Motor neuron (in vitro differentiated cells): ENCODE results near the gene DCLRE1A. TPM values are rescaled to one million over a fixed set of nuclear protein-coding genes. Genes with fewer than 3 reads are reported as not detected.

ENCODE experiments used
- ATAC-seq, 8 experiments: fragments of 200-7000 bp; cut with Tn5 transposase; replicated peaks in 6 of 8; 2 replicates each; pipeline ENCODE4 v1.8.0; 2021; ENCODE audit warnings: mild to moderate bottlenecking in 8 of 8, moderate library complexity in 8 of 8
- H3K27ac ChIP-seq, 2 donors: fragments of 250-450 bp; sonication (Bioruptor Pico); 2 replicates each; pipeline ENCODE4 v1.9.0; 2021; ENCODE audit warnings: antibody characterized with exemption in 2 of 2, mild to moderate bottlenecking in 2 of 2, moderate library complexity in 1 of 2
- H3K4me1 ChIP-seq, 2 donors: fragments of 250-450 bp; sonication (Bioruptor Pico); replicated peaks in 1 of 2; 2 replicates each; pipeline ENCODE4 v1.6.1; 2021; ENCODE audit warnings: antibody characterized with exemption in 2 of 2, mild to moderate bottlenecking in 2 of 2, moderate library complexity in 1 of 2
- H3K4me3 ChIP-seq, 5 donors: fragments of 250-450 bp; sonication (Bioruptor Pico); 2 replicates each; pipeline ENCODE4 v1.9.0; 2021; ENCODE audit warnings: antibody characterized with exemption in 5 of 5, mild to moderate bottlenecking in 5 of 5, moderate library complexity in 4 of 5
- WGBS, 10 experiments: fragments of 450-650 bp; shearing (Covaris generic); methylation state at CpG; one replicate each; pipeline ENCODE4 v1.0.0; 2022; 5-methylcytosine and 5-hydroxymethylcytosine counted together
- in situ Hi-C, 9 experiments: fragments of 400-800 bp; cut with MboI; loops; one replicate each; pipeline ENCODE4 v1.15.0; 2021; ENCODE audit warnings: low sequenced_read_pairs in 9 of 9, low pct_unique_long_range_greater_than_20kb in 2 of 9; ENCODE audit not compliant: unreplicated experiment in 9 of 9
- total RNA-seq, 8 experiments: library from RNA; unstranded; fragments of 300-600 nt; gene quantifications; 2 replicates each; pipeline versions ENCODE4 v1.2.3 to v1.2.4, GENCODE V29; 2022

Gene DCLRE1A
- total RNA-seq = 10 to 100 TPM in 5 of 8 experiments, 1 to 10 TPM in 3; 5.9 to 11.8 (median 10.0) TPM

GRCh38 chr10:113854013-113854760 is at the start of gene DCLRE1A, which contains the start of gene NHLRC2:
Gene DCLRE1A, minus strand, starts transcription at chr10:113854082. Its CDS starts 900 bp downstream, at chr10:113853182.
Gene NHLRC2, plus strand, starts transcription at chr10:113854661. Its CDS starts 212 bp downstream, at chr10:113854873.
- 0 to 1% (median 0%) methylated on average over 8 to 18 of the region's 39 CpGs; no CpG with 5 or more reads in 4 of the 10 experiments for WGBS, 10 experiments
- Histone ChIP-seq H3K4me3 (peak within 1 kb of the TSS; percentile 72 to 100 (median 89)), H3K27ac (peak within 1 kb of the TSS; percentile 95 to 97), H3K4me1 (peaks cover 19 to 65% of the 10 kb centered on the region in 2 donors)
- in situ Hi-C loops = no loop called here
- peak; percentile 73 to 85 (median 77) for ATAC-seq

DNA sequence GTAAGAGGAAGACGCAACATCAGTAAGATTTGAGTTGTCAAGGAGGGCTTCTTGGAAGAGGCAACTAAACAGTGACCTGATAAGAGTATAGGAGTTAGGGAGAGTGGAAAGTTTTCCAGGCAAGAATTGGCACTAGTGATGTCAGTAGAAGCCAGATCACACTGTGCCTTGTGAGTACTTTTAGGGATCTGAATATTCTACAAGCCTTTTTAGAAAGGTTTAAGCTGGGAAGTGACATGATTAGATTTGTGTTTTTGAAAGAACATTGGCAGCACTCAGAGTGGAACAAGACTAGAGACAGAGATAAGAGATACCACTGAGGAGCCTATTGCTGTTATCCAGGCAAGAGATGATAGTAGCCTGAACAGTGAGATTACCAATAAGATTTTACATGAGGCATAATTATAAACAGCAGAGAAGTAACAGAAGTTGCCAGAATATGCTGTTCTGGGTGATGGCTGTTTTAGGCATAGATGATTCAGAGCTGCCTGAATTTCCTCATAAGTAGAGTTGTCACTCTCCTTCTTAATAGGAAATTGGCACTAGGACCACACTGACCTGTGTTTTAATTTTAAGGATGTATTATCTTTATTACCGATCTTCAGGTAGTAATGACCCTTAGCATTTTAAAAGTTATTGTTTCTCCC is 46.2 kb upstream of the DCLRE1A start:
- ATAC-seq = peak in 2 of 8 experiments; percentile 32 to 71
- no peaks in the 10 kb centered on the region for H3K4me1 ChIP-seq
- 83 to 100% (median 100%) methylated on average over 1 to 2 of the region's 2 CpGs; no CpG with 5 or more reads in 2 of the 10 experiments for WGBS, 10 experiments
- H3K27ac ChIP-seq = no peak overlapping the region
- in situ Hi-C loops = no loop called here
- no peak overlapping the region for H3K4me3 ChIP-seq

DNA sequence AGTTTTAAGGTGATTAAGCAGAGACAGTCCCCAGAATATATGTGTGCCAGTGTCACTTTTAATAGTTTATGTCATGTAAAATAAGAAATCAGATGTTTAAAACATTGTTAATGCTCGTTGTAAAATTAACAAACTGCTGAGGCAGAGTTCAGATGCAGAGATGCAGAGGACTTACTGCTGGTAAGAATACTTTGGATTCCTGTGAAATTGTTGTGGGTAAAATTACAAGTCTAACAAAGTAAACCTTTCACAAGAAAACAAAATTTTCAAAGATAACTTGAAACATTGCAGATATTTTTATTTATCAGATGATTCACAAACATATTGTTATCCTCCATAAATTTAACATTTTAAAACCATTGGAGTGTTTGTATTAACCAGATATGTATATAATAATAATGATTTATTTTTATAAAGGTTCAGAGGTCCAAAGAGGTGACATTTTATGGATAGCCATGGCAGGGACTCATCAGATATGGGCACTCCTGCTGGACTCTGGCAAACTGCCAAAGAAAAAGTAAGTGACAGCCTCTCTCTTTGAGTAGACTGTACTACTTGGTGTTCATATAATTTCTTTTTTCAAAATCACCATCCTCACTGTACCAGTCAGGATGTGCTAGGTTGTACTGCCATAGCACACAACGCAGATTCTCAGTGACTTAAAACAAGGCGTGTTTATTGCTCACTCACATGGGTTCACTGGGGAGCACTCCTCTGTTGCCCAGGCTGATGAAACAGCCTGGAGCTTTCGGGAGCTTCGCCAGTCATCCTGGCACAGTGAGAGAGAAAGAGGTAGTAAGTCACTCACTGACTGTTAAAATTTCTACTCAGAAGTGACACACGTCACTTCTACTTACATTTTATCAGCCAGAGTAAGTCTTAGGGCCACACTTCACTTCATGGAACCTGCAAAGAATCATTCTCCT is 44.1 kb upstream of the DCLRE1A start:
- no peak for ATAC-seq
- whole genome bisulfite sequencing, 10 experiments = 60 to 100% (median 93%) methylated on average over 1 to 6 of the region's 6 CpGs; no CpG with 5 or more reads in 2 of the 10 experiments
- no peaks in the 10 kb centered on the region for H3K4me1 ChIP-seq
- H3K4me3 ChIP-seq = no peak overlapping the region
- no peak overlapping the region for H3K27ac ChIP-seq
- in situ Hi-C loops = no loop called here

DNA sequence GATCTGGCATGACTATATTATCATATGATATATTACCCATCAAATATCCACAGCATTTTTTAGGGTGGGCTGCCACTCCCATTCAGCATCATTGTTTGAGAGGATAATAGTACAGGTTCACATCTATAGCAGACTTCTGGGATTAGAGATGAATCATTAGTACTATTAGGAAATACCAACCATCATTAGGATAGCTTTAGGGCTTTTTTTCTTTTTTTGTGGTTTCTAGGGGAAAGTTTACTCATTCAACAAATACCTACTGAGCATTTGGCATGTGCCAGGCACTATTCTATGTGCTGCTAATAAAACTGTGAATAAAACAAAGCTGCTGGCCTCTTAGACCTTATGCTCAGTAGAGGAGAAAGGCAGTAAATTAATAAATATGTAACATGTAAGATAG is 41.1 kb upstream of the DCLRE1A start:
- H3K4me3 ChIP-seq = no peak overlapping the region
- in situ Hi-C loops = no loop called here

DNA sequence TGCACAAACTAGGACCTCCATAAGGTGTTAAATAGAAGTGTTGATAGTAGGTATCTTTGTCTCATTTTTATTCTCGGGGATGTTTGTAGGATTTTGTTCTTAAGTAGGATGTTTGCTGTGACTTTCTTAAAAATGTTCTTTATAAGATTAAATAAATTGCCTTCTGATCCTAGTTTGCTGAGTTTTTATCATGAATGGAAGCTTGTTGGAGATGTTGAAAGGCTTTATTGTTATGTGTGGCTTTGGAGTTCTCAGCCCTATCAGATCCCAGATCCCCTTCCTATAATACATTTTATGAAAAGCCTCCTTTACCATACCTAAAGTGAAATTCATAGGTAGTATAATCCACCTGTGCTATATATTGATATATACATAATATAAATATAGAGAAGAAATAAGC is 40.7 kb upstream of the DCLRE1A start:
- H3K4me1 ChIP-seq = no peaks in the 10 kb centered on the region
- 80 to 100% (median 100%) methylated on average over 1 of the region's 1 CpG for WGBS, 10 experiments
- no peak overlapping the region for H3K27ac ChIP-seq
- in situ Hi-C loops = no loop called here
- no peak overlapping the region for H3K4me3 ChIP-seq
- no peak for ATAC-seq

More for the DNA sequence above, 41.1 kb upstream of the DCLRE1A start:
- Histone ChIP-seq H3K27ac (no peak overlapping the region), H3K4me1 (no peaks in the 10 kb centered on the region)
- no peak for ATAC-seq

GRCh38 chr10:113893570-113893969 is 39.7 kb upstream of the DCLRE1A start:
- ATAC-seq = no peak
- H3K27ac ChIP-seq = no peak overlapping the region
- WGBS, 10 experiments = 86 to 100% (median 100%) methylated on average over 1 to 2 of the region's 2 CpGs
- no peaks in the 10 kb centered on the region for H3K4me1 ChIP-seq
- in situ Hi-C loops = no loop called here
- H3K4me3 ChIP-seq = no peak overlapping the region

GRCh38 chr10:113891476-113891875 is 37.6 kb upstream of the DCLRE1A start:
- in situ Hi-C loops = no loop called here
- 0 to 100% (median 80%) methylated on average over 1 to 2 of the region's 3 CpGs; no CpG with 5 or more reads in 1 of the 10 experiments for WGBS, 10 experiments
- ATAC-seq = peak in 2 of 8 experiments; percentile 35 to 52
- Histone ChIP-seq H3K27ac (no peak overlapping the region), H3K4me1 (no peaks in the 10 kb centered on the region), H3K4me3 (no peak overlapping the region)

DNA sequence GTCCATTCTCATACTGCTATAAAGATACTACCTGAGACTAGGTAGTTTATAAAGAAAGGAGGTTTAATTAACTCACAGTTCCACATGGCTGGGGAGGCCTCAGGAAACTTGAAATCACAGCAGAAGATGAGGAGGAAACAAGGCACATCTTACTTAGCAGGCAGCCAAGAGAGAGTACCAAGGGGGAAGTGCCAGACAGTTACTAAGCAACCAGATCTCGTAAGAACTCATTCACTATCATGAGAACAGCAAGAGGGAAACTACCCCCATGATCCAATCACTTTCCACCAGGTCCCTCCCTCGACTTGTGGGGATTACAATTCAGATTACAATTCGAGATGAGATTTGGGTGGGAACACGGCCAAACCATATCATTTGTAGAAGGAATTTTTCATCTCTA is 36.9 kb upstream of the DCLRE1A start:
- no peak overlapping the region for H3K4me3 ChIP-seq
- in situ Hi-C loops = no loop called here
- ATAC-seq = no peak
- WGBS, 10 experiments = 69 to 100% (median 87%) methylated on average over 1 to 4 of the region's 4 CpGs; no CpG with 5 or more reads in 2 of the 10 experiments
- H3K27ac ChIP-seq = no peak overlapping the region
- no peaks in the 10 kb centered on the region for H3K4me1 ChIP-seq

- Histone ChIP-seq H3K4me1 (no peaks in the 10 kb centered on the region), H3K27ac (no peak overlapping the region), H3K4me3 (no peak overlapping the region)
- 56 to 100% (median 89%) methylated on average over 1 to 2 of the region's 2 CpGs; no CpG with 5 or more reads in 1 of the 10 experiments for WGBS, 10 experiments
- no peak for ATAC-seq
- in situ Hi-C loops = no loop called here
Measured at GRCh38 chr10:113889911-113890310, 36.0 kb upstream of the DCLRE1A start.

DNA sequence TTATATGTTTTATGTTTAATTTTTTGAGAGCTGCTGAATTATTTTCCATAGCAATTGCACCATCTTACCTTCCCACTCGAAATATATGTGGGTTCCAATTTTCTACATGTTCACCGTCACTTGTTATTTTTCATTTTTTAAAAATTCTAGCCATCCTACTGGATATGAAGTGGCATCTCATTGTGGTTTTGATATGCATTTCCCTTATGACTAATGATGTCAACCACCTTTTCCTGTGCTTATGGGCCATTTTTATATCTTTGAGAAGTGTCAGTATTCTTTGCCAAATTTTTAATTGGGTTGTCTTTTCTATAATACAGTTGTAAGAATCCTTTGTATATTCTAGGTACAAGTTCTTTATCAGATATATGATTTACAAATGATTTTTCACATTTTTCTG is 28.4 kb upstream of the DCLRE1A start:
- WGBS, 10 experiments = 65 to 100% (median 100%) methylated on average over 2 of the region's 2 CpGs; no CpG with 5 or more reads in 1 of the 10 experiments
- H3K4me3 ChIP-seq = no peak overlapping the region
- ATAC-seq = no peak
- no peak overlapping the region for H3K27ac ChIP-seq
- no peaks in the 10 kb centered on the region for H3K4me1 ChIP-seq
- in situ Hi-C loops = no loop called here

DNA sequence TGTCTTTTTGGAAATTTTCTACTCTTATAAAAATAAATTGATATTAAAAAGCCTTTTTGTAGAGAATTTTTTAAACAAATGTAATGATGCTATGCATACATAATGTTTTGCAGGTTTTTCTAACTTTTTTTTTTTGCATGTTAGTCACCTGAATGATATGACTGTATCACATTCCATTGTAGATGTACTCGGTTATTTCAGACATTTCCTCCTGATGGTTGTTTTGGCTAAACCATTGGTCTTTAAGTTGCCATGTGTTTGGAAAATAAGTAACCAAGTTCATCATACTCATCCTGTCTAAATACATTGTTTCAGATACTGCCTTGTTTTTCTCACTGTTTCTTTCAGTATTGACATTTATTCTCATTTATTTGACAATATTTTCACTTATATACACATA is 26.4 kb upstream of the DCLRE1A start:
- Histone ChIP-seq H3K4me1 (no peaks in the 10 kb centered on the region), H3K27ac (no peak overlapping the region), H3K4me3 (no peak overlapping the region)
- WGBS, 10 experiments = 25 to 100% (median 96%) methylated on average over 1 of the region's 1 CpG
- in situ Hi-C loops = no loop called here
- no peak for ATAC-seq

DNA sequence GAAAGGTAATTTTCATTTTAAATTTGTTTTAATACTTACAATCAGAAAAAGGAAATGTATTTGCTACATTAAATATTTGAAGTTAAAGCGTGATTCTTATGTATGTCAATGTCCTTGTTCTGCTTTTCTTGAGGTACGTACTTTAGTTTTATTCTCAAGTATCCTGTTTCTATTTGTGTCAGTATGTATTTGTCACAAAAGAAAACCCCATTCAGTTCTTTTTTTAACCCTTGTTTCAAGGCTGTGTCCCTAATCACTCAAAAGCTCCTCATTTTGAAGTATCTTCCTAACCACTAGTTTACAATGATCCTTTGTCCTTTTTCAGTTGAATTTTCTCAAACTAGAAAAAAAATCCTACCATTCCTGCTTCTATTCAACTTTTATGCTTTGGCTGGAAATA is 25.8 kb upstream of the DCLRE1A start:
- Histone ChIP-seq H3K27ac (no peak overlapping the region), H3K4me3 (no peak overlapping the region), H3K4me1 (no peaks in the 10 kb centered on the region)
- in situ Hi-C loops = no loop called here
- WGBS, 10 experiments = 80 to 100% (median 100%) methylated on average over 1 to 2 of the region's 2 CpGs; no CpG with 5 or more reads in 1 of the 10 experiments
- ATAC-seq = no peak

- H3K27ac ChIP-seq = no peak overlapping the region
- no peaks in the 10 kb centered on the region for H3K4me1 ChIP-seq
- WGBS, 10 experiments = 64 to 100% (median 98%) methylated on average over 2 to 3 of the region's 3 CpGs
- H3K4me3 ChIP-seq = no peak overlapping the region
- in situ Hi-C loops = no loop called here
- ATAC-seq = no peak
Measured at GRCh38 chr10:113876461-113876860, 22.6 kb upstream of the DCLRE1A start.
